ENCODE results near the gene NME3.
A peak's percentile ranks its signal among the peaks of the same experiment; 100 is the strongest.
"Not testable (repeated sequence)": the region's sequence is repeated elsewhere in the genome, so short reads cannot be mapped to it uniquely, and the experiment has no call there.

NME3 gene

GRCh38 chr16:1745900-1746692 is 25.2 kb downstream of the NME3 start:
- no peak for DNase-seq

GRCh38 chr16:1745181-1745899 is 26.0 kb downstream of the NME3 start:
- DNase-seq, result no peak

- DNase-seq, result no peak
These were observed 27.0 kb downstream of the NME3 start for GRCh38 chr16:1744338-1744840.

- DNase-seq, result no peak
These were observed 27.7 kb downstream of the NME3 start for GRCh38 chr16:1743376-1744337.

GRCh38 chr16:1741553-1742165 is 29.7 kb downstream of the NME3 start:
- no peak for DNase-seq

- no peak for DNase-seq
These were observed 30.4 kb downstream of the NME3 start for GRCh38 chr16:1740781-1741490.

- DNase-seq, result no peak
These were observed 31.1 kb downstream of the NME3 start for GRCh38 chr16:1740234-1740633.

GRCh38 chr16:1734816-1735215 is 36.5 kb downstream of the NME3 start:
- no peak for DNase-seq

- DNase-seq, result no peak
These were observed 37.2 kb downstream of the NME3 start for GRCh38 chr16:1734123-1734522.

- not testable (repeated sequence) for DNase-seq
These were observed 38.8 kb downstream of the NME3 start for GRCh38 chr16:1732551-1732987.

- DNase-seq, result no peak
These were observed 39.3 kb downstream of the NME3 start for GRCh38 chr16:1732071-1732470.

GRCh38 chr16:1731603-1732002 is 39.7 kb downstream of the NME3 start:
- no peak for DNase-seq

- no peak for DNase-seq
These were observed 40.3 kb downstream of the NME3 start for GRCh38 chr16:1731073-1731472.

GRCh38 chr16:1729445-1729844 is 41.9 kb downstream of the NME3 start:
- no peak for DNase-seq

- no peak for DNase-seq
These were observed 42.3 kb downstream of the NME3 start for GRCh38 chr16:1729026-1729425.

- DNase-seq, result no peak
These were observed 43.4 kb downstream of the NME3 start for GRCh38 chr16:1727651-1728624.

GRCh38 chr16:1726661-1727502 is 44.5 kb downstream of the NME3 start:
- no peak for DNase-seq

GRCh38 chr16:1724491-1724890 is 46.9 kb downstream of the NME3 start:
- DNase-seq, result no peak

- DNase-seq, result peak; percentile 35
These were observed 47.7 kb downstream of the NME3 start for GRCh38 chr16:1723450-1724147.

All from T-helper 9 cell (primary cell).